Measurements from ENCODE around the gene KRT72.

DNA sequence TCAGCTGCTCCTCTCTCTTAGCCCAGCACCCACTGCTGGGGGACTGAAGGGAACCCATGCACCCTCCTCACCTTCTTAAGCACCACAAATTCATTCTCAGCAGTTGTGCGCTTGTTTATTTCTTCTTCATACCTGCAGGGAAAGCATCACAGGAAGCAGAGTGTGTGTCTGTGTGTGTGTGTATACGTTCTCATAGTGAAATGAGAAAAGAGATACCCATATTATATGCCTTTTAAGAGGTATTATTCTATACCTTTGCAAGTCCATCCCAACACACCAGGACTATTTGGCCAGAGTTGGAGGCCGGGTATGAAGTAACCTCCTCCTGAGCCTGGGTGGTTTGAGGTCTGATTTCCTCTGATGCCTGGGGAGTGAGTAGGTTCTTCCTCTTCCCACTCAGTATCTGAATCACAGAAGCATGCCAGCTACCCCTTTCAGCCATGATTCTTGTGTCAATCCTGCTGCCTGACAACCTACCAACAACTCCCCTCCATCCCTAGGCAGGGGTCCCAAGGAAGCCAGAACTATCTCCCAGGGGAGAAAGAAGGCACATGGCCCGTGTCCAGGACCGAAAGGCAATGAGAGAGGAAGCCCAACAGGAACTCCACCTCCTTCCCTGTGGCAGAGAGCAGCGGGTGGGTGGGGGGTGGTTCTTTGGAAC is 14.1 kb upstream of the KRT72 start:
- TF ChIP-seq EZH2 (IDR thresholded peaks at IDR 0.05; ENCODE audit: insufficient read depth, poor library complexity, severe bottlenecking): no peak
- TF ChIP-seq EZH2phosphoT487 (IDR thresholded peaks at IDR 0.05; ENCODE audit: insufficient read depth, low read depth): no peak
